Fibroblast of lung (primary cell): ENCODE data around the gene WDR20.

Source experiments
- EZH2 ChIP-seq: IDR thresholded peaks from 2 replicates; pipeline ENCODE4 v1.5.1; 2012; ENCODE audit warnings: low read length, control low read depth, mild to moderate bottlenecking; ENCODE audit errors: missing control alignments
- TF ChIP-seq, protein P1 (sequence below), 2 donors: IDR thresholded peaks in 1 of 2; conservative IDR thresholded peaks in 1 of 2; 1 replicate in 1 of 2; 2 replicates in 1 of 2; pipeline ENCODE4 v1.5.1; 2011 to 2012; ENCODE audit warnings: low read length in 2 of 2, control low read depth in 1 of 2, inconsistent platforms in 1 of 2, low read depth in 1 of 2, mild to moderate bottlenecking in 1 of 2

DNA sequence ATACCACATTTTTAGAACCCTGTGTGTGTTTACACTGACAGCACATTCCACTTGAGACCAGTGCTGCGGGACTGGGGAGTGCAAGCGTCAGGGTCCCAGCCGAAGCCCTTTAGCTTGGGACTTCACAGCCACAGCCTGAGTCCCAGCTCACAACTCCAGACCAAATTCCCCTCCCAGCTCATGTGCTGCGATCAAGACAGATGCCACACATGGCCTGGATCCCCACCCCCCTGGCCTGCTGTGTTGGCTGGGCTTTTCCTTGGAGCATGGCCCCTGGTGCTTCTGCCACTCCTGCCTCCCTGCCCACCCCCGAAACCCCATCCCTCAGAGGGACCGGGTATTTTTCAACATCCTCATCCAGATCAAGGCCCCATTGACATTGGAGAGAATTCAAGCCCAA lies 63.7 kb downstream of the WDR20 start:
- TF ChIP-seq, protein P1, sequence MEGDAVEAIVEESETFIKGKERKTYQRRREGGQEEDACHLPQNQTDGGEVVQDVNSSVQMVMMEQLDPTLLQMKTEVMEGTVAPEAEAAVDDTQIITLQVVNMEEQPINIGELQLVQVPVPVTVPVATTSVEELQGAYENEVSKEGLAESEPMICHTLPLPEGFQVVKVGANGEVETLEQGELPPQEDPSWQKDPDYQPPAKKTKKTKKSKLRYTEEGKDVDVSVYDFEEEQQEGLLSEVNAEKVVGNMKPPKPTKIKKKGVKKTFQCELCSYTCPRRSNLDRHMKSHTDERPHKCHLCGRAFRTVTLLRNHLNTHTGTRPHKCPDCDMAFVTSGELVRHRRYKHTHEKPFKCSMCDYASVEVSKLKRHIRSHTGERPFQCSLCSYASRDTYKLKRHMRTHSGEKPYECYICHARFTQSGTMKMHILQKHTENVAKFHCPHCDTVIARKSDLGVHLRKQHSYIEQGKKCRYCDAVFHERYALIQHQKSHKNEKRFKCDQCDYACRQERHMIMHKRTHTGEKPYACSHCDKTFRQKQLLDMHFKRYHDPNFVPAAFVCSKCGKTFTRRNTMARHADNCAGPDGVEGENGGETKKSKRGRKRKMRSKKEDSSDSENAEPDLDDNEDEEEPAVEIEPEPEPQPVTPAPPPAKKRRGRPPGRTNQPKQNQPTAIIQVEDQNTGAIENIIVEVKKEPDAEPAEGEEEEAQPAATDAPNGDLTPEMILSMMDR (conservative IDR thresholded peaks at IDR 0.05 in 1 of 2, IDR thresholded peaks at IDR 0.05 in 1 of 2; ENCODE audit: low read depth in 1 of 2, low read length in 2 of 2): no peak
- TF ChIP-seq EZH2: no peak
